HCT116 (cell line): Measurements from ENCODE around the gene TEX2.

Experiments used
- CTCF ChIP-seq, 3 experiments: fragments of 200-600 bp in 1 of 3; sonication (generic) in 1 of 3; IDR thresholded peaks in 2 of 3; conservative IDR thresholded peaks in 1 of 3; 2 replicates each; pipeline ENCODE4 v1.5.1; 2012 to 2017; ENCODE audit warnings: low read depth in 2 of 3, low read length in 2 of 3, antibody characterized with exemption in 1 of 3, borderline replicate concordance in 1 of 3, control low read depth in 1 of 3, mild to moderate bottlenecking in 1 of 3, mixed read lengths in 1 of 3, mixed run types in 1 of 3, moderate library complexity in 1 of 3; ENCODE audit not compliant: insufficient read depth in 1 of 3
- POLR2AphosphoS5 ChIP-seq: IDR thresholded peaks from 2 replicates; pipeline ENCODE4 v1.6.1; 2011; ENCODE audit warnings: mild to moderate bottlenecking, low read depth, low read length, moderate library complexity
- ZFX ChIP-seq: fragments of 450-650 bp; IDR thresholded peaks from 2 replicates; pipeline ENCODE4 v1.6.1; 2017

GRCh38 chr17:64126918-64127317 is 136.1 kb downstream of the TEX2 start:
- no peak for TF ChIP-seq CTCF (IDR thresholded peaks at IDR 0.05 in 2 of 3, conservative IDR thresholded peaks at IDR 0.05 in 1 of 3; ENCODE audit: borderline replicate concordance in 1 of 3, insufficient read depth in 1 of 3, low read depth in 2 of 3, low read length in 2 of 3)
- no peak for TF ChIP-seq ZFX
- no peak for TF ChIP-seq POLR2AphosphoS5
